OCI-LY3 (cell line): ENCODE data around the gene LSM3.

Source experiments
- EZH2phosphoT487 ChIP-seq: fragments of 200-600 bp; shearing (Covaris generic); IDR thresholded peaks from 2 replicates; pipeline ENCODE4 v1.6.1; 2018; ENCODE audit warnings: antibody characterized with exemption, mixed run types, low read depth
- TF ChIP-seq, protein P1 (sequence below): fragments of 200-600, 300-600 bp; sonication (generic); IDR thresholded peaks from 2 replicates; pipeline ENCODE4 v1.5.1; 2014; ENCODE audit warnings: antibody characterized with exemption, low read length, low read depth

DNA sequence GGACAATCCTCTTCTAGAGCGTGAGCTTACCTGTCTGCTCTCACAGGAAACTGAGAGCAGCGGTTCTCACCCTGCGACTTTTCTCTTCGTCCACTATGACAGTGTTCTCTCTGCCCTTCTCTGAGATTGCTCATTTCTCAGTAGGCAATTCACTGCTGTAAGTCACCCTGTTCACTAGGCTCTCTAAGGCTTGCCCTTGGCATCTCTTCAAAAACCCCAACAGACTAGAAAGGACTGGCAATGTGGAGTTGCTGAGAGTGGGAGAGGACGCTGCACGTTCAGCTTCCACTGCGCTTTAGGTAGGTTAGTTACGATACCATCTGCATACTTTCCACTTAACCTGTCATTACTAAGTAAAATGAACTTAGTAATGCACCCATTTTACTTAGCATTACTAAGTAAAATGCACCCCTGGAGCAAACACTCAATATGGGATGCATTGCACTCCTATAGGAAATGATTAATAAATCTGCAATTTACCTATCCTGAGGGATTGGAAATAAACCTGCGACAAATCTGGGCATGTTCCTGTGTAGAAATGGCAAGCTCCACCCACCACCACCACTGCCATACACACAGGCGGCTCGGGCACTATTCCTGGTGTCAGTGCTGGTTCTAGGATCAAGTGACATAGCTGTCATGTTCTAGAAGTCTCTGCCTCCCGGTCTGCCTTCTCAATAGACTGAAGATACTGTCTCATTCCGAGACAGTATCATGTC lies 21.6 kb upstream of the LSM3 start:
- TF ChIP-seq, protein P1, sequence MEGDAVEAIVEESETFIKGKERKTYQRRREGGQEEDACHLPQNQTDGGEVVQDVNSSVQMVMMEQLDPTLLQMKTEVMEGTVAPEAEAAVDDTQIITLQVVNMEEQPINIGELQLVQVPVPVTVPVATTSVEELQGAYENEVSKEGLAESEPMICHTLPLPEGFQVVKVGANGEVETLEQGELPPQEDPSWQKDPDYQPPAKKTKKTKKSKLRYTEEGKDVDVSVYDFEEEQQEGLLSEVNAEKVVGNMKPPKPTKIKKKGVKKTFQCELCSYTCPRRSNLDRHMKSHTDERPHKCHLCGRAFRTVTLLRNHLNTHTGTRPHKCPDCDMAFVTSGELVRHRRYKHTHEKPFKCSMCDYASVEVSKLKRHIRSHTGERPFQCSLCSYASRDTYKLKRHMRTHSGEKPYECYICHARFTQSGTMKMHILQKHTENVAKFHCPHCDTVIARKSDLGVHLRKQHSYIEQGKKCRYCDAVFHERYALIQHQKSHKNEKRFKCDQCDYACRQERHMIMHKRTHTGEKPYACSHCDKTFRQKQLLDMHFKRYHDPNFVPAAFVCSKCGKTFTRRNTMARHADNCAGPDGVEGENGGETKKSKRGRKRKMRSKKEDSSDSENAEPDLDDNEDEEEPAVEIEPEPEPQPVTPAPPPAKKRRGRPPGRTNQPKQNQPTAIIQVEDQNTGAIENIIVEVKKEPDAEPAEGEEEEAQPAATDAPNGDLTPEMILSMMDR, result no peak
- TF ChIP-seq EZH2phosphoT487, result no peak
